GM23248 (cell line): ENCODE measurements around the gene BRD4.

Experiments used
- EZH2 ChIP-seq: fragments of 200-600 bp; sonication (generic); IDR thresholded peaks from 2 replicates; pipeline ENCODE4 v1.6.1; 2018; ENCODE audit warnings: antibody characterized with exemption, mild to moderate bottlenecking; ENCODE audit not compliant: insufficient read depth, poor library complexity, severe bottlenecking
- EZH2phosphoT487 ChIP-seq: fragments of 200-600 bp; sonication (generic); IDR thresholded peaks from 2 replicates; pipeline ENCODE4 v1.6.1; 2018; ENCODE audit warnings: antibody characterized with exemption, moderate library complexity, mild to moderate bottlenecking, low read depth; ENCODE audit not compliant: insufficient read depth

- no peak for TF ChIP-seq EZH2phosphoT487
- no peak for TF ChIP-seq EZH2
These were observed 22.4 kb upstream of the BRD4 start for GRCh38 chr19:15354566-15355296.
